Superior temporal gyrus (tissue), 1 donor: ENCODE data around the gene CDT1.
"Not testable (repeated sequence)": the region's sequence is repeated elsewhere in the genome, so short reads cannot be mapped to it uniquely, and the experiment has no call there.

Source experiments
- DNase-seq: peaks from one replicate; pipeline ENCODE4 v3.0.0-alpha.2; 2016; ENCODE audit errors: extremely low spot score

CDT1 gene

DNA sequence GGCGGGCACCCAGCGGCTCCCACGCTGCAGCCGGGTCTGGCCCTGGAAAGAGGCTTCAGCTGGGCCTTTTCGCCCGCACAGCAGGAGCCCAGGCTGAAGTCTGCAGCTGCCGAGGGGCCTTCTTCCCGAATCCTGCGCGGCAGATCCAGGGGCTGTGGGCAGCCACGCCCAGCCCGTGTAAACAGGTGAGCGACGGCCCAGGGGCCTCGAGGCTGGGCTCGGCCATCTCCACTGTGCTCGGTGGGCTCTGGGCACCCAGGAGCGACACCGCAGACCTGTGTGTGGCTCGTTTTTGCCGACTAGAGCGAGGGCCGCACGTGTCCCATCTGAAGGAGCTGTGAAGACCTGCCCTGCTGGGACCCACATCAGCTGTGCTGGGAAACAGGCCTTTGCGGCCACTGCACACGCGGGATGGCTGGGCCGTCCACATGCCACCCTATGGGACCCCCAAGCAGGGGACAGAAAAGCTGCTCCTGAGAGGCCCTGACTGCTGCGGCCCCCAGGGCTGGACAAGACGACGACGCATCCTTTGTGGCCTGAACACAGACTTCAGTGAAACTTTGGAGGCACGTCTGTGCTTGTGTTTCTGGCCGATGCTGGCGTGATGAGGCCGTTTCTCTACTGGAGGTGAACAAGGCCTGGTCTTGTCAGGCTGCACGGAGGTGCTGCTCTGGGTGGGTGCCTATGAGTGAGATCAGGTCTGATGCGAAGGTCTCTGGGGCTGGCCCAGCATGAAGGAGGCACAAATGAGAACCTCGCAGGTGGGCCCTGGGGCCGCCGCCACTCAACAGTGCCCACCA is 13.3 kb downstream of the CDT1 start:
- no peak for DNase-seq

DNA sequence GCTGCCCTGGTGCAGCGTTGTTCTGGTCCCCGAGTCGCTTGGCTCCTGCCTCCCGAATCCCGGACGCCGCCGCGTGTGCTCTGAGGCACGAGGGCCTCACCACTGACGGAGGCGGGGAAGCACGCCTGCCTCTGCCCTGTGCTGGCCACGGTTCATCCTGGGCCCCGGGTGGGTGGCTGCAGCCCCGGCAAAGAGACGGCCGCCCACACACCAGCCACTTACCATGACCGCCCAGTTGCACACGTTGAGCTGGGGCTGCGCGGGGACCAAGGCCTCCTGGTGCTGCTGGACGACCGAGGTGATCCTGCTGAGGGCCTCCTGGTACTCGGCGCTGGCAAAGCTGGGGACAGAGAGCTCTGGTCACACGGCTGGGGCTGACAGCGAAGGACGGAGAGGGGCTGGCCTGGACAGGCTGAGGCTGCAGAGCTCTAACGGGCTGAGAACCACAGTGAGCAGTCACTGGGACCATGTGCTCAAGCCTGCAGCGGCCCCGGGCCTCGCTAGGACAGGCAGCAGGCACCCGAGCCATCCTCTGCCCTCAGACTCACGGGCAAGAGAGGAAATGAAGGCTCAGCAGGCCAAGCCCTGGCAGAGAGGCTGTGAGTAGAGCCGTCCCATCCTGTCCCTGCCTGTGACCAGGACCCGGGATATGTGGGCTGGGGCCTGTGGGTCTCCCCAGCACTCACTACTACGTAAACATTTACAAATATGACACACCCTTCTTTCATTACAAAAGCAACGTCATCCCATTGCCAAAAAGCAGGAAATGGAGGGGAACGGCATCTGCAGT is 14.4 kb downstream of the CDT1 start:
- no peak for DNase-seq

DNA sequence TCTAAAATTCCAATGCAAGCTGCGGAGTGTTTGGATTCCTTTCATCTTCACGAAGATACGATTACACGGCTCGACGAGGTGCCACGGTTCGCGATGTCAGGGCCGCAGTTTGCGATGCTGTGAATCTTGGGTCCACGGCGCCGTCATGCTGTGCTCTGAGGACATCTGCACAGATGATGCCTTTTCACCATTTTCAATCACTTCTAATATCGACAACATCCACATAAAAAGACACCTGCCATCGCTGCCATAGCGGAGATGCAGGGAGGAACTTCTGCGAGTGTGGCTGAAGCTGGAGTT is 14.9 kb downstream of the CDT1 start:
- DNase-seq = no peak

DNA sequence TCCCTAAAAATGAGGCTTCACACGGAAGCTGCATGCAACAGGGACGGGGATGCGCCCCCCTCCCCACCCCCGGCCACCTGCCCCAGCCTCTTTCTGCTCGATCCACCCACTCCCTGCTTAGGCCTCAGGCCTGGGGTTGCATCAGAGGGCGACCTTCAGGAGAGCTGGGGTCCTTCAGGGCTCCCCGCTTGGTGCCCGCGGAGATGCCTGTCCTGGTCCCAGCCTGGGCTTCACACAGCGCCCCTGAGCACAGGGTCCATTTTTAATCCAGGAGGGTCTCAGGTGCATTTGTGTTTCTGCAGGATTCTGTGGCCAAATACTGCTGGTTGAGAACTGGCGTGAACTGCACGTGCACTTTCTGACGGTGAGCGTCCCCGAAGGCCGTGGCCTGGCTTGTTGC is 15.5 kb downstream of the CDT1 start:
- no peak for DNase-seq

DNA sequence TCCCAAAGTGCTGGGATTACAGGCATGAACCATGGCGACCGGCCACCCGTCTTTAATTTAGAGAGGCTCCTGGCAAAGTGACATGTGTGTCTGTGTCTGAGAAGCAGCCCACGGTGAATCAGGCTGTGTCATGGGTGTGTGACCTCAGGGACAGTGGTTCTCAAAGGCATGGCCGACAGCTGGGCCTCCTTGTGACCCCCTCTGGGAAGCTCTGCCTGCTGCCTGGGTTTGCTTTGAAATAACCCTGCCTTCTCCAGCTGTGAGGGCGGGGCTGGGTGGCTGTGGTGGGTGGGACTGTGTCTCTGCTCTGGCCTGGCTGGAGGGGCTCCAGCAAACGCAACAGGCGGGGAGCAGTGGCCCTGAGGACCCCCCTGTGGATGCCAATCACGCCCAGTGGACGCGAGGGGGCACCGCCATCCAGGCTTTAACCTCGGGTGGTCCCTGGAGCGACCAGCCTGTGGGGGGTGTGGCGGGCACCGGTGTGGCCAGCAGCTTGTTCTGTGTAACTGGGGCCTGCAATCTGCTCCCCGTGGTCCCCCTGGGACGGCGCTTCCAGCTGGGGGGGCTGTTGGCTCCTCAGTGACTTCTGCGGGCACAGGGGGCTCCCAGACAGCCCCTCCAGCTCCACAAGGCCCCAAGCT is 16.9 kb downstream of the CDT1 start:
- no peak for DNase-seq

DNA sequence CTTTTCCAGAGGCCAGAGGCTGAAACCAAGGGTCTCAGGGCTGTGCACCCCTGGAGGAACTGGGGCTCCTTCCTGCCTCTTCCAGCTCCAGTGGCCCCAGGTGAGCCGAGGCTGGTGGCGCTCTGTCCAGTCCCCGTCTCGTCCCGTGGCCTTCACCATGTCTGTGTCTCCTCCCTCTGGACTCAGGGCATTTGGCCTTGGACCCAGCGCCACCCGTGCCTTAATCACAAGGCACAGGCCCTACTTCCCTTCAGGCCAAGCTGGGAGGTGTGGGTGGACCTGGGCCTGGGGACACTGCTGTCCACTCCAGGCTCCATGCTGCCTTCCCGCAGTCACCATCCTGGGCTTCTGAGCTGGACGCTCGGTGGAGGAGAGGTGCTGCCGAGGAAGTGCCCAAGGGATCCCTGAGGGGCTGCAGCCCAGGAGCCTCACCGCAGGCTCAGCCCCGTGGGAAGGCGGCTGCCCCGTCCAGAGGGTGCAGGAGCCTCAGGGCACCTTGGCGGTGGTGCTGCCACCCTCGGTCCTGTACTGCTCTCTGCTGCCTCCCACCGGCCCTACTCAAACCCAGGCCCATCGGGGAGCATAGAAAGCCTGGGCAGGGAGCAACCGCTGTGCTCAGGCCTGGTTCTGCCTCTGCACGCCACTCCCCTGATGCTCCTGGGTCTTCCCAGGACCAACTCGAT is 17.7 kb downstream of the CDT1 start:
- DNase-seq = no peak

DNA sequence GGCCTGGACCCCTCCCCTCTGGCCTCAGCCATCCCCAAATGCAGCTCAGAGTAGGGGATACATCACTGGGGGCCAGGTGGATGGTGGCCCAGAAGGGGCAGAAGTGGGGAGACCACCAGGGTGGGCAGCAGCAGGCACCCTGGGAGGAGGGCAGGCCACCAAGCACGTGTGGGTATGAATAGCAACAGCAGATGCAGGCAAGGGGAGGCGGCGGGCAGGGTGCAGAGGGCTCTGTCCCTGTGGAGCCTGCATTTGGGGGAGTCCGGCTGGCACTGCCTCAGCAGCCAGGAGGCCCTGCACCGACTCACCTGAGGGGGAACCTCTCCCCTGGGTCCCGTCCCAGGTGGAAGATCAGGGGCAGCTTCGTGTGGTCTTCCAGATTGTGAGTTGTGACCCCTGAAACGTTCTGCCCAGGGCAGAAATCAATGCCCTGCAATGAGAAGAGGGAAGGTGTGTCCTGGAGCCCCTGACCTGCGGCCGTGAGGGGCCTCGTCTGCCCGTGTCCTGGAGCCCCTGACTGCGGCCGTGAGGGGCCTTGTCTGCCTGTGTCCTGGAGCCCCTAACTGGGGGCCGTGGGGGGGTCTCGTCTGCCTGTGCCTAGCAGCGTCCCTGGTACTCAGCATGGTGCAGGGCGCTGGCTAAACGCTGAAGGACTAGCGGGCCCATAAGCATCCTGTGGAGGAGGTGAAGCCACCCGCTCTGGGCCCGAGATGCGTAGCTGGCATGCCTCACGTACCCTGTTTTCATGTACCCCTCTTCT is 18.9 kb downstream of the CDT1 start:
- no peak for DNase-seq

DNA sequence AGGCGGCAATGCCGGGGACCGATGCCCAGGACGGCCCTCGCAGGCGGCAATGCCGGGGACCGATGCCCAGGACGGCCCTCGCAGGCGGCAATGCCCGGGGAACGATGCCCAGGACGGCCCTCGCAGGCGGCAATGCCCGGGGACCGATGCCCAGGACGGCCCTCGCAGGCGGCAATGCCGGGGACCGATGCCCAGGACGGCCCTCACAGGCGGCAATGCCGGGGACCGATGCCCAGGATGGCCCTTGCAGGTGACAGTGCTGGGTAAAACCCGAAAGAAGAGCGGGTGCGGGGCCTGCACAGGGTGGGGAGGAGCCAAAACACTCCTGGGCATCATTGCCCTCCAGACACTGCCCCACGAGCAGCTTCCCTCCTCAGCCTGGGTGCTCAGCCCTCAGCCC is 20.1 kb downstream of the CDT1 start:
- DNase-seq = not testable (repeated sequence)

DNA sequence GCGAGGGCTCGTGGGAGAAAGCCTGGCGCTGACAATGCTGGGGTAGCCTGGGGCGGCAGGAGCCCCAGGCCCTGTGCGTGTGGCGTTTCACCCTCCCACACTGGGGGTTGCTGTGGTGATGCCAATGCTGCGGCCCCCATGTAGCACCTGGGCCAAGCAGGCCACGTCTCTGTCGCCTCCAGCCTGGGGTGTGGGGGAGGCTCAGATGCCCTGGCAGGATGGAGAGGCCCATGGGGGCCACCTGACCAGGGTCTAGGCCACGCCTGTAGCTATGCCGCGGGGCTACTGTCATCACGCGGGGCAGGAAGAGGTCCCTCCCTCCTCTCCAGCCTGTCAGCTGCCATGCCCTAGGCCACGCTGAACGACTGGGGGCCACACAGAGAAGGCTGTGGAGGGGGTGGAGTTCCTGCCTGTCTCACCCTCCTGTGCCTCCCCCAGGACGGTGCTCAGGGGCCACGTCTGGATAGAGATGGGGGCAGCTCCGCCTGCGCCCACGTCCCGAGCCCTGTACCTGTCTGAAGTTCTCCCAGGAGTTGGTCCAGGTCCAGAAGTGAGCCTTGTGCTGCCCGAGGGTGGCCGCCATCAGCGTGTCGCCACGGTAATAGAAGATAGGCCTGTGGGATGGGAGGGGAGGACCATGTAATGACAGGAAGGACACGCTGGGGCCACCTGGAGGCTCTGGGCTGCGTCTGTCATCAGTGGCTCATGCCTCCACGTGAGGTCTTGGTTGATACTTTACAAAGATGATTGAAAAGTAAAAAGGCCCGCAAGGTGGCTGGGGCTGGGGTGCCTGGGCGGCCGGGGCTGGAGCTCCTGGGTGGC is 20.9 kb downstream of the CDT1 start:
- no peak for DNase-seq

DNA sequence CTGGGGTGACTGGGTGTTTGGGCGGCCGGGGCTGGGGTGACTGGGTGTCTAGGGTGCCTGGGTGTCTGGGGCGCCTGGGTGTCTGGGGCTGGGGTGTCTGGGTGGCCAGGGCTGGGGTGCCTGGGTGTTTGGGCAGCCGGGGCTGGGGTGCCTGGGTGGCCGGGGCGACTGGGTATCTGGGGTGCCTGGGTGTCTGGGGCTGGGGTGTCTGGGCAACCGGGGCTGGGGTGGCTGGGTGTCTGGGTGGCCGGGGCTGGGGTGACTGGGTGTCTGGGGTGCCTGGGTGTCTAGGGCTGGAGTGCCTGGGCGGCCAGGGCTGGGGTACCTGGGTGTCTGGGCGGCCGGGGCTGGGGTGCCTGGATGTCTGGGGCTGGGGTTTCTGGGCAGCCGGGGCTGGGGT is 21.6 kb downstream of the CDT1 start:
- no peak for DNase-seq

DNA sequence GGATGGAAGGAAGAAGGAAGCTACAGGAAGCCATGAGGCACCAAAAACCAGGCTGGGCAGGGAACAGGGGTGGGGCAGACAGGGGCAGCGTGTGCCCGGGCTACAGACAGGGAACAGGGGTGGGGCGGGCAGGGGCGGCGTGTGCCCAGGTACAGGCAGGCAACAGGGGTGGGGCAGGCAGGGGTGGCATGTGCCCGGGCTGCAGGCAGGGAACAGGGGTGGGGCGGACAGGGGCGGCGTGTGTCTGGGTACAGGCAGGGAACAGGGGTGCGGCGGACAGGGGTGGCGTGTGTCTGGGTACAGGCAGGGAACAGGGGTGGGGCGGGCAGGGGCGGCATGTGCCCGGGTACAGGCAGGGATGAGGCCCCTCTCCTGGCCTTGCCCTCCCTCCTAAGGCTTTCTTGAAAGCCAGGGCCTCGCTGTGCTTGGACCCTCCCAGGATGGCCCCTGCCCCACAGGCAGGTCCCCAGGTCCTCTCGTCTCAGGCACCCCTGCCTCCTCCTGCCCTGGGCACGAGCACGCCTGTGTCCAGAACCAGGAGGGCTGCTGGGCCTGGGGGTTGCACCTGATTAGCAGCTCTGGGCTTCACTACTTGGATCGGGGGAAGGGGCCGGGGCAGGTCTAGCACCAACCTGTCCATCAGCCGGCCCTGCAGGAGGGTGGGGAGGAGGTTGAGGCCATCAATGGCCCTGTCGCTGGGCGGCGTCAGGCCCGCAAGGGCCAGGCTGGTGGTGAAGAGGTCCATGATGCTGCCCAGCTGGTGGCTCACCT is 22.7 kb downstream of the CDT1 start:
- no peak for DNase-seq

DNA sequence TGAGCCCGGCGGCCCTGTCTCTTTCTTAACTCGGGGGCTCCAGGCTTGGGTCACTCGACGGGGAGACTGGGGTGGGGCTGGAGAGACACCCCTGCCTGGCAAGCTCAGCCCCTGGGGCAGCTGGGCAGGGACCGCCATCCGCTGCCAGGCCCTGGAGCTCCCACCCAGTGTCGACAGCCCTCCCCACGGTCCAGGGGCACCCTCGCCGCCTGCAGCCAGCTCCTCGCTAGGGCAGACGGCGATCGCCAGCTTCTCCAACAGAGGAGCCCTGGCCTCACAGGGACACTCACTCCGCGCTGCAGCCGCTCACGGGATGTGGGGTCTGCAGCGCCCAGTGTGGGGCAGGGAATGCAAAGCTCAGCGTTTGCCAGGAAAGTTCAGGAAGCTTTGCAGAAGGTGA is 24.1 kb downstream of the CDT1 start:
- DNase-seq = no peak

DNA sequence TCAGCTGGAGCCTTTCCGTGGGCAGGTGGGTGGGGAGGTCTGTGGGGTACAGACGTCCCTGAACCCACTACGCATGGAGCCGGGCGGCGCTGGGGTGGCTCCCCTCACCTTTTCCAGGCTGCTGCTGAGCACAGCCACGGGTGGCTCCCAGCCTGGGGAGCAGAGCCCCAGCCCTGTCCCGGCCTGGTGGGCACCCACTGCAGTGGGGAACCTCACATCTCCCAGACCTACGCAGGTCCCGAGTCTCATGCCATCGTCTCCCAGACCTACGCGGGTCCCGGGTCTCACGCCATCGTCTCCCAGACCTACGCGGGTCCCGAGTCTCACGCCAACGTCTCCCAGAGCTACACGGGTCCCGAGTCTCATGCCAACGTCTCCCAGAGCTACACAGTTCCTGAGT is 25.1 kb downstream of the CDT1 start:
- no peak for DNase-seq

DNA sequence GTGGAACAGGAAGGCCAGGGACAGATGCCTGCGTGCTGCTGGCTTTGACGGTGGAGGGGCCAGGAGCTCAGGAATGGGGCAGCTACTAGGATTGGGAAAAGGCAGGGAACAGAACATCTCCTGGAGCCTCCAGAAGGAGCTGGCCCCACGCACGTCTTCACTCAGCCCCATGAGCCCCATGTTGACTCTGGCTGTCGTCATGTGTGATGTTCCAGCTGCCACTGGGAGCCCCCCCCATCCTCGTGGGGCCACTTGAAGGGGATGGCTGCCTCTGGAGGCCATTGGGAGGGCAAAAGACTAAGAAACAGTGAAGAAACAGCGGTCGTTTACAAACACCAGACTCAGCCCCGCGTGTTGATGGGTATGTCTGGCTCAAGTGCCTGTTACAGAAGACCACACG is 26.7 kb downstream of the CDT1 start:
- no peak for DNase-seq

DNA sequence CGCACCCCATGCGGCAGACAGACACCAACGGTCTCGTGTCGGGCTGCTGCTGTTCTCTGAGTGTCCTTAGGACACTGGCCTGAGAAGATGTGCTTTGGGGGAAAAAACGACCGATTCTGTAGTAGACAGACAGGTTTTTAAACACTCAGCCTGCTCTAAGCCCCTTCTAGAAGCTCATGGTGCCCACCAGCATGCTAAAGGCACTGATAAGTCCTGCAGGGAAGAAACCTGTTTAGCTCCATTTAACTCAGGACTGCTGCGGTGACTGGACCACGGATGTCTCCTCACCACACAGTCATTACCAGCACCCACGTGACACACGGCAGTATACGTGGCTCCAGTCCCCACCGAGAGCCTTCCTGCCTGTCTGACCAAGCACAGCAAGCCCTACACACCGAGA is 27.2 kb downstream of the CDT1 start:
- DNase-seq = no peak

DNA sequence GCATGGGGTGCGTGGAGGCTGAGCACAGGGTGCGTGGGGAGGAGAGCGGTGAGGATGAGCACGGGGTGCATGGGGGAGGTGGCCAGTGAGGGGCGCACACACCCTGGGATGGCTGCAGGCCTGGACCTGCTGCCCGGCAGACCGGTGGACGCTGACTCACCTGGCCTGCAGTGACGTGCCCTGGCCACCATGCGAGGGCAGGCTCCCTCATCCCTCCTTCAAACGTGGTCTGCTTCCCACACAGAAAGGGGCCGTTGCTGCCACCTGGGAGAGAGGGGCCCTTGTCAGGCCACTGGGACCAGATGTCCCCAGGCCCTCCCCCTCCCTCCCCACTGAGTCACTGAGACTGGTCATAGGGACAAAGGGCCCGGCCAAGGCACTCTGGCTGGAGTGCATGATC is 28.2 kb downstream of the CDT1 start:
- no peak for DNase-seq

DNA sequence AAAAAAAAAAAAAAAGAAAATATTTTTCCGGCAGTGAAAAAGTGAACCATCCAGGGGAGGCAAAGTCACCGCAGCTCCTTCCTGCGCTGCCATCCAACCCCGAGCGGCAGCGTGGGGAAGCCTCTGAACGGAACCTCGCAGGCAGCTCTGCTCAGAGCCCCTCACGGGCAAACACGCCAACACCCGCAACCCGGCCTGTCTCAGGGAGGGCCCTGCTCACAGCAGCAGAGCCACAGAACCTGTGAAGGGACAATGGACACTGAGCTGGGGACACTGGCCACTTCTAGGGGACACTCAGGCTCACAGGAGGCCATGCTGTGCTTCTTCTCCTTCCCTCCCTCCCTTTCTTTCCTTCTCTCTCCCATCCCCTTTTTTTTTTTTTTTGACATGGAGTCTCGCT is 29.5 kb downstream of the CDT1 start:
- no peak for DNase-seq

DNA sequence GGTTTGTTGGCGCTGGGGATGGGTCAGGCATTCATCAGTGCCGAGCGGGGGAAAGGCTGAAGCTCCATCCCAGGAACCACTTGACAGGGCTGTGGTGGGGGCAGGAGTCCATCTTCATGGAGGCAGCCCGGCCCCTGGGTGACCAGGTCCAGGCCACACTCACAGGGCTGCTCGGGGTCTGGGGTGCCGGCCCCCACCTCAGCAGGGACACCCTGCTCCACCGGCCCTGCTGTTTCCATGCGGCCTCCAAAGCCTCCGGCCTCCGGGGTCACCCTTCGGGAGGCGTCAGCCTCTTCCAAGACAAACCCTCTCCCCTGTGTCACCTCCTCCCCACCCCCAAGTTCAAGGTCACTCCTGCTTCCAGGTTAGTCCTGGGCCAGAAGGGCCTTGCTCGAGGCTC is 31.1 kb downstream of the CDT1 start:
- DNase-seq = no peak

DNA sequence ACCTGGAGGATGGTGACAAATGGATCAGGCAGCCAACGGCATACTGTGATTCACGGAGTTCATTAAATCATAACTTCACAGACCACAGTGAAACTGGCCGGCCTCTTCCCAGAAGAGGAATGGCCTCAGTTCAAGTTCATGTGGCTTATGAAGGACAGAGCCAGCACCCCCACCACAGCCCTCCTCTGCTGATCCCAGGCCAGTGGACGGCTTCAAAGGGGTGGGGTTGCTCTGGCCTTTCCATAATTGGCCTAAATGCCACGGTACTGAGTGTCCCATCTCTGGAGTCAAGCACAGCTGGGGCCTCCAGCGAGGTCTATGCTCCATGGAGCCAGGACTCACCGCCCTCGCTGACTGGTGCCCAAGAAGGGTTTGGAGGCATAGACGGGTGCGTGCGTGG is 31.8 kb downstream of the CDT1 start:
- DNase-seq = no peak

DNA sequence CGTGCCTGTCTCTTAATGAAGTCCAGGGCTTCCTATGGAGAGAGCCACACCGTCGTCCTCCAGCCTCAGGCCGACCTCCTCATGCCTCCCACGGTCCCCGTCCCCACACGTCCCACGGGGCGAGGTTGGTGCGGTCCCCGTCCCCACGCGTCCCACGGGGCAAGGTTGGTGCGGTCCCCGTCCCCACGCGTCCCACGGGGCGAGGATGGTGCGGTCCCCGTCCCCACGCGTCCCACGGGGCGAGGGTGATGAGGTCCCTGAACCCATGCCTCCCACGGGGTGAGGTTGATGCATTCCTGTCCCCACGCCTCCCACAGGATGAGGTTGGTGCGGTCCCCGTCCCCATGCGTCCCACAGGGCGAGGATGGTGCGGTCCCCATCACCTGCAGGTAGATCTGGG is 32.2 kb downstream of the CDT1 start:
- DNase-seq = no peak
